Activated gamma-delta T cell (primary cell): ENCODE measurements around the gene RDH16.
"Not testable (repeated sequence)": the region's sequence is repeated elsewhere in the genome, so short reads cannot be mapped to it uniquely, and the experiment has no call there.

Experiments
- DNase-seq: peaks from one replicate; lab custom pipeline; 2025; lab: John Stamatoyannopoulos, UW

The RDH16 gene

GRCh38 chr12:56988207-56988739 lies 30.9 kb upstream of the RDH16 start:
- no peak for DNase-seq

GRCh38 chr12:56987551-56988053 lies 30.2 kb upstream of the RDH16 start:
- peak; percentile 21 for DNase-seq

DNA sequence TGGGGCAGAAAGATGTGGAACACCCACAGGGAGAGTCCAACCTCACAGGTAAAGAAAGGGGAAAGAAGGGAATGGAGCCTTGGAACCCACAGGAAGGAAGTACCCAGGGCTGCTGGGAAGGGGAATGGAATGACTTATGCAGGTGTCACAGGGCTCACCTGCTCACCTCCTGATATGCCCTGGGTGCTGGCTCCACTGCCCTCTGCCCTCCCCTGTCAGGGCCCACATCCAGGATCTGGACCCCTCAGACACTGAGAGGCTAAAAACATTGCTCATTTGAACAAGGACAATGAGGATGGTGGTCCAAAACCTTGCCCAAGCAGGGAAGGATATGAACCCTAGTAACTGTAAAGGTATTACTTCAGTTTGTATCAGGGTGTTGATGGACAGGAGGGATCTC lies 29.6 kb upstream of the RDH16 start:
- DNase-seq: no peak

- DNase-seq: not testable (repeated sequence)
Observed at GRCh38 chr12:56985714-56986113, 28.3 kb upstream of the RDH16 start.

- no peak for DNase-seq
Observed at GRCh38 chr12:56983386-56983785, 26.0 kb upstream of the RDH16 start.

GRCh38 chr12:56982578-56983236 lies 25.3 kb upstream of the RDH16 start:
- not testable (repeated sequence) for DNase-seq

- DNase-seq: no peak
Observed at GRCh38 chr12:56980941-56981530, 23.6 kb upstream of the RDH16 start.

DNA sequence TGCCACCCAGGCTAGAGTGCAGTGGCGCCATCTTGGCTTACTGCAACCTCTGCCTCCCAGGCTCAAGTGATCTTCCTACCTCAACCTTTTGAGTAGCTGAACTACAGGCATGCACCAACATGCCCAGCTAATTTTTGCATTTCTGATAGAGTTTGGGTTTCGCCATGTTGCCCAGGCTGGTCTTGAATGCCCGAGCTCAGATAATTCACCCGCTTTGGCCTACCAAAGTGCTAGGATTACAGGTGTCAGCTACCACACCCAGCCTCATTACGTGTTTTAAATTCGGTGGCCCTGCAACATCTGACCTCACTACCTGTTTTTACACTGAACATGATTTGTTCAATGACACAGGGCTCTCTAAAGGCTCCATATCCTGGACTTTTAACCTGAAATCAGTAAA lies 22.9 kb upstream of the RDH16 start:
- no peak for DNase-seq

GRCh38 chr12:56979628-56980027 lies 22.2 kb upstream of the RDH16 start:
- no peak for DNase-seq

DNA sequence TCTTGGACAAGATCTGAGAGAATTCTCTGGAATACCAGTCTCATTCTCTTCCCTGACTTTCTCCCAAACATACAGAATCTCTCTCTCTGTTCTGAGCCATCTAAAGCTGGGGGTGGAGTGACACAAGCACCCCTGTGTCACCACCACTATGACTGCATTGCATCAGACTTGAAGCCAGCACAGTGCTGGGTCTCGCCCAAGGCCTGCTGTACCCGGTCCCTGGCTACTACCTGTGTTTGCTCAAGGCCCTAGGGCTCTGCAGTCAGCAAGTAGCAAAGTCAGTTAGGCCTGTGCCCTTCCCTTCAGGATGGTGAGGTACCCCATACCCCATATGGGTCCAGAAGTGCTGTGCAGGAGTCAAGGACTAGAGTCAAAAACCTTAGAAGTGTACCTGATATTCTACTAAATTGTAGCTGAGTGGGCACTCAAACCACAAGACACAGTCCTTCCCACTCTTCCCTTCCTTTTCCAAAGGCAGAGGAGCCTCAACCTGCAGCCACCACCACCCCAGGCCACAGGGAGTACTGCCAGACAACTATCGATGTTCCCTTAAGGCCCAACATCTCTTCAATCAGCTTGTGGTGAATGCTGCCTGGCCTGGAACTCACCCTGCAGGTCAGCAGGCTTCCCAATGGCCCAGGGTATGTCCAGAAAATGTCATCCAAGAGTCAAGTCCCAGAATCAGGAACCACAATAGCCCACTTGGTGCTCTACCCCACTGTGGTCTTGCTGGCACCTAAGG lies 21.2 kb upstream of the RDH16 start:
- no peak for DNase-seq

GRCh38 chr12:56977361-56977760 lies 20.0 kb upstream of the RDH16 start:
- not testable (repeated sequence) for DNase-seq

DNA sequence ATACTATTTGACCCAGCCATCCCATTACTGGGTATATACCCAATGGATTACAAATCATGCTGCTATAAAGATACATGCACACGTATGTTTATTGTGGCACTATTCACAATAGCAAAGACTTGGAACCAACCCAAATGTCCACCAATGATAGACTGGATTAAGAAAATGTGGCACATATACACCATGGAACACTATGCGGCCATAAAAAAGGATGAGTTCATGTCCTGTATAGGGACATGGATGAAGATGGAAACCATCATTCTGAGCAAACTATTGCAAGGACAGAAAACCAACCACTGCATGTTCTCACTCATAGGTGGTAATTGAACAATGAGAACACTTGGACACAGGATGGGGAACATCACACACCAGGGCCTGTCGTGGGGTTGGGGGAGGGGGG lies 16.8 kb upstream of the RDH16 start:
- DNase-seq: not testable (repeated sequence)

- not testable (repeated sequence) for DNase-seq
Observed at GRCh38 chr12:56968910-56969309, 11.5 kb upstream of the RDH16 start.

GRCh38 chr12:56965997-56966642 lies 8.7 kb upstream of the RDH16 start:
- DNase-seq: not testable (repeated sequence)

GRCh38 chr12:56965124-56965523 lies 7.7 kb upstream of the RDH16 start:
- not testable (repeated sequence) for DNase-seq

DNA sequence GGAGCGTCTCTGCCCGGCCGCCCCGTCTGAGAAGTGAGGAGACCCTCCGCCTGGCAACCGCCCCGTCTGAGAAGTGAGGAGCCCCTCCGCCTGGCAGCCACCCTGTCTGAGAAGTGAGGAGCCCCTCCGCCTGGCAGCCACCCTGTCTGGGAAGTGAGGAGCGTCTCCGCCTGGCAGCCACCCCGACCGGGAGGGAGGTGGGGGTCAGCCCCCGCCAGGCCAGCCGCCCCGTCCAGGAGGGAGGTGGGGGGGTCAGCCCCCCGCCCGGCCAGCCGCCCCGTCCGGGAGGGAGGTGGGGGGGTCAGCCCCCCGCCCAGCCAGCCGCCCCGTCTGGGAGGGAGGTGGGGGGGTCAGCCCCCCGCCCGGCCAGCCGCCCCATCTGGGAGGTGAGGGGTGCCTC lies 6.1 kb upstream of the RDH16 start:
- DNase-seq: not testable (repeated sequence)

- not testable (repeated sequence) for DNase-seq
Observed at GRCh38 chr12:56962247-56962646, 4.8 kb upstream of the RDH16 start.

DNA sequence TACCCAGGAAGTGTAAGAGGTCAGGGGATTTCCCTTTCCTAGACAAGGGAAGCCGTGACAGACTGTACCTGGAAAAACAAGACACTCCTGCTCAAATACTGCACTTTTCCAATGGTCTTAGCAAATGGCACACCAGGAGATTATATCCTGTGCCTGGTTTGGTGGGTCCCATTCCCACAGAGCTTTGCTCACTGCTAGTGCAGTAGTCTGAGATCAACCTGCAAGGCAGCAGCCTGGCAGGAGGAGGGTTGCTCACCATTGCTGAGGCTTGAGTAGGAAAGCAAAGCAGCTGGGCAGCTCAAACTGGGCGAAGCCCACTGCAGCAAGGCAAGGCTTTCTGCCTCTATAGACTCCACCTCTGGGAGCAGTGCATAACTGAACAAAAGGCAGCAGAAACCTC lies 1.0 kb upstream of the RDH16 start:
- no peak for DNase-seq

DNA sequence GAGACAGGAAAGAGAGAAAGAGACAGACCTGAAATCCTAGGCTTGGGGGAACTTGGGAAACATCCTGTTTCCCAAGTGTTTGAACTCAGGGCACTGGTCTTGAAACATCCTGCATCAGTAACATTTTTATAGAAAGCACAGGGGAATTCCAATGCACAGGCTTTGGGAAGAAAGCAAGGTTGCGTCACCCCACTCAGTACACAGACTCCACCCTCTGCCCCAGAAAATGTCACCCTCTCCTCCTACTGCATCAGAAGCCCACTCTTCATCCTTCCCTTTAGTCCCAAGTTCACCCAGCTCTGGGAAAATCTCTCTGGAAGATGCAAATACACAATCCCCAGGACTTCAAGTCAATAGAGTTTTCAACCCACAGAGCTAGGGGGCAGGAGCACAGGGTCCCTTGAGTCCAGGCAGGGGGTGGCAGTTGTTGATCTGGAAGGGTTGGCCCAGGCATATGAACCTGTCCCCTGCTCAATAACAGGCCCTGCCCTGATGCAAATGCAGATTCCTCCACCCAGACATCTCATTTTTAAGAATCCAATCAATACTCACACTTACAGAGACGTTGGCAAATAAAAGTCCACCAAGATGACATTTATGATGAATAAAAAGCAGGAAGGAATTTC lies 1.7 kb downstream of the RDH16 start:
- no peak for DNase-seq

DNA sequence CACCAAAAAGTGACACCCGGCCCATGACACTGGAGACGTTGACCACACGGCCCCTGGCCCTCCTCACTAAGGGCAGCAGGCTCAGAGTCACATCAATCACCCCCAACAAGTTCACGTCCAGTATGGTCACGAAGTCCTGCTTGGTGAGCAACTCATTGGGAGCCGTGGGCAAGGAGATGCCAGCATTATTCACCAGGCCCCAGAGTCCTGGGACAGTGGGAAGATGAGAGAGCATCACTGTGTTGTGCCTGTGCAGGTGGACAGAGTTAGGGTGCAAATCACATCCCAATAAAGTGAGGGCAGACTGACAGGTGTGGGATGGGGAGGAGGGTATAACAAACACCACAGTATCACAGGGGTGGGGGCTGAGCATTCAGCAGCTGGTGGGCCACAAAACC lies 2.5 kb downstream of the RDH16 start:
- DNase-seq: no peak

DNA sequence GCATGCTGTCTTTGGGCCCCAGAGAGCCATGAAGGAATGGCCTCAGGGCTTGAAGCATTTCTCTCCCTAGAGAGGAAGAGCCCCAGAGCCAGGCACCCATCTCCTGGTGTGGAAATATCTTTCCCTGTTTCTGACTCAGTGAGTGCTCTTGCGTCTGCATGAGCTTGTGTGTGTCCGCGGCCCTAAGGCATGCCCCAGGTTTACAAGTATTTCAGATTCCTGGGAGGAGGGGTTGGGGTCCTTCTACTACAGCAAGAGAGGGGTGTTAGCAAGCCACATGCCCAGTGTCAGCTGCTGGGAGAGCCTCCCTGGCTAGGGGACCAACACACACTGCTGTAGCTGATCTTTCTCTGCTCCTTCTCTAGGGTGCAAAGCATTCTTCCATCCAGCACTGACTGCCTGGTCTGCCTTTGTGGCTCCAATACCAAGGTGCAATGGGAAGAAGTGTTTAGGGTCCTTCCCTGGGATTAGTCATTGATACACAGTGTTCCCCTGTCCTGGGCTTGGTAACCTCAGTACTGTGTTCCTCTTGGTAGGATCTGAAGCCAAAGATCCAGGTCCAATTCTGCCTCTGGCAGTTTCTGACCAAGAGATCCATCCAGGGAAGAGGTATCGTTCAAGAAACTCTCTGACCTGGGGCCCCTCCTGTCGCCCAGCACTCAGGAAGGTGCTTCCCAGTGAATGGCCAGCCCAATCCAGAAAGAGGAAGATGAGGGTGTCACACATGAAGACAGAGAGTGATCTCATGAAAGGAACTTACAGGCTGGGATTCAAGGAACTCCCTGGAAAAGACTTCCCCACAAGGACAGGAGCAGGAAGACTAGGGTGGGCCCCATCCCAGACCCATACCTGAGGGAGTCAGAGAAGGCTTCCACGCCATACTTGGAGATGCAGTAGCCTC lies 3.1 kb downstream of the RDH16 start:
- DNase-seq: no peak
